H9 (cell line): ENCODE results near the gene CAMTA2. TPM values are rescaled to one million over a fixed set of nuclear protein-coding genes. Genes with fewer than 3 reads are reported as not detected.

Experiments
- DNase-seq: peaks from one replicate; pipeline ENCODE4 v3.0.0-alpha.2; 2017
- H2AFZ ChIP-seq: one replicate; pipeline ENCODE4 v1.6.1; 2013; ENCODE audit warnings: mild to moderate bottlenecking, low read length, control low read depth, moderate library complexity
- H2AK5ac ChIP-seq: 2 replicates; pipeline ENCODE4 v1.6.1; 2013; ENCODE audit warnings: low read length, control low read depth, mixed read lengths; ENCODE audit not compliant: insufficient read length
- H2BK120ac ChIP-seq: one replicate; pipeline ENCODE4 v1.6.1; 2013; ENCODE audit warnings: low read depth, mild to moderate bottlenecking, low read length, control low read depth, inconsistent platforms; ENCODE audit not compliant: poor library complexity, severe bottlenecking
- H2BK12ac ChIP-seq: 2 replicates; pipeline ENCODE4 v1.6.1; 2013; ENCODE audit warnings: low read length, control low read depth, mixed read lengths, low read depth; ENCODE audit not compliant: insufficient read length
- H2BK15ac ChIP-seq: 2 replicates; pipeline ENCODE4 v1.6.1; 2013; ENCODE audit warnings: low read depth, low read length, control low read depth
- H2BK20ac ChIP-seq: one replicate; pipeline ENCODE4 v1.6.1; 2013; ENCODE audit warnings: low read depth, mild to moderate bottlenecking, low read length, control low read depth, inconsistent platforms; ENCODE audit not compliant: poor library complexity, severe bottlenecking
- H2BK5ac ChIP-seq: 2 replicates; pipeline ENCODE4 v1.6.1; 2013; ENCODE audit warnings: low read length, control low read depth, mixed read lengths; ENCODE audit not compliant: insufficient read length
- H3K14ac ChIP-seq: 2 replicates; pipeline ENCODE4 v1.6.1; 2013; ENCODE audit warnings: low read length, control low read depth; ENCODE audit not compliant: insufficient read depth
- H3K18ac ChIP-seq: 2 replicates; pipeline ENCODE4 v1.6.1; 2013; ENCODE audit warnings: low read depth, mild to moderate bottlenecking, mixed read lengths, low read length, control low read depth; ENCODE audit not compliant: insufficient read length
- H3K23ac ChIP-seq: 2 replicates; pipeline ENCODE4 v1.6.1; 2013; ENCODE audit warnings: low read length, control low read depth, mixed read lengths, low read depth; ENCODE audit not compliant: insufficient read length
- H3K23me2 ChIP-seq: 2 replicates; pipeline ENCODE4 v1.6.1; 2013; ENCODE audit warnings: low read depth, mild to moderate bottlenecking, mixed read lengths, low read length, control low read depth; ENCODE audit not compliant: insufficient read length, poor library complexity, severe bottlenecking
- H3K27ac ChIP-seq: 2 replicates; pipeline ENCODE4 v1.5.1; 2013; ENCODE audit warnings: low read length, control low read depth, mixed read lengths, low read depth; ENCODE audit not compliant: insufficient read length
- H3K27me3 ChIP-seq: 2 replicates; pipeline ENCODE4 v1.6.1; 2013; ENCODE audit warnings: low read length, control low read depth, inconsistent platforms; ENCODE audit not compliant: insufficient read depth
- H3K4ac ChIP-seq: 2 replicates; pipeline ENCODE4 v1.6.1; 2013; ENCODE audit warnings: low read depth, mild to moderate bottlenecking, control low read depth, inconsistent platforms, low read length, moderate library complexity
- H3K4me1 ChIP-seq: 2 replicates; pipeline ENCODE4 v1.6.1; 2013; ENCODE audit warnings: low read length, control low read depth, inconsistent platforms; ENCODE audit not compliant: insufficient read depth
- H3K4me2 ChIP-seq: 2 replicates; pipeline ENCODE4 v1.6.1; 2013; ENCODE audit warnings: low read length, control low read depth, mixed read lengths; ENCODE audit not compliant: insufficient read length, insufficient read depth
- H3K56ac ChIP-seq: 2 replicates; pipeline ENCODE4 v1.6.1; 2013; ENCODE audit warnings: low read depth, mild to moderate bottlenecking, mixed read lengths, low read length, control low read depth; ENCODE audit not compliant: insufficient read length
- H3K79me1 ChIP-seq: 2 replicates; pipeline ENCODE4 v1.6.1; 2013; ENCODE audit warnings: low read depth, mild to moderate bottlenecking, moderate library complexity, low read length, control low read depth, inconsistent platforms; ENCODE audit not compliant: insufficient read depth, poor library complexity, severe bottlenecking
- H3K79me2 ChIP-seq: 2 replicates; pipeline ENCODE4 v1.6.1; 2013; ENCODE audit warnings: low read length, control low read depth, inconsistent platforms; ENCODE audit not compliant: insufficient read depth
- H3K9ac ChIP-seq: 2 replicates; pipeline ENCODE4 v1.6.1; 2013; ENCODE audit warnings: low read length, control low read depth, mixed read lengths; ENCODE audit not compliant: insufficient read length; ENCODE audit errors: extremely low read depth
- H3K9me3 ChIP-seq: one replicate; pipeline ENCODE4 v1.6.1; 2013; ENCODE audit warnings: low read depth, low read length, inconsistent platforms; ENCODE audit not compliant: control insufficient read depth
- H3T11ph ChIP-seq: one replicate; pipeline ENCODE4 v1.6.1; 2013; ENCODE audit warnings: mild to moderate bottlenecking, low read length, control low read depth, inconsistent platforms
- H4K20me1 ChIP-seq: one replicate; pipeline ENCODE4 v1.6.1; 2013; ENCODE audit not compliant: control insufficient read depth, insufficient read length, insufficient read depth
- H4K5ac ChIP-seq: 2 replicates; pipeline ENCODE4 v1.6.1; 2013; ENCODE audit warnings: low read depth, mild to moderate bottlenecking, mixed read lengths, low read length, control low read depth; ENCODE audit not compliant: insufficient read length
- H4K8ac ChIP-seq: replicated peaks from 2 replicates; pipeline ENCODE4 v1.6.1; 2013; ENCODE audit warnings: low read length, control low read depth, mixed read lengths, low read depth; ENCODE audit not compliant: insufficient read length
- H4K91ac ChIP-seq: 2 replicates; pipeline ENCODE4 v1.6.1; 2013; ENCODE audit warnings: low read depth, mild to moderate bottlenecking, moderate library complexity, mixed read lengths, low read length, control low read depth; ENCODE audit not compliant: insufficient read length
- H3K27ac Mint-ChIP-seq, 3 experiments: 2 replicates in 2 of 3; 3 replicates in 1 of 3; pipeline ENCODE4 v1.8.0; 2020 to 2021; ENCODE audit warnings: mixed read lengths in 3 of 3, mild to moderate bottlenecking in 1 of 3, moderate library complexity in 1 of 3
- H3K27me3 Mint-ChIP-seq: 2 replicates; pipeline ENCODE4 v1.8.0; 2021; ENCODE audit warnings: low read depth, mild to moderate bottlenecking, moderate library complexity, mixed read lengths
- H3K36me3 Mint-ChIP-seq, 3 experiments: 2 replicates in 2 of 3; 3 replicates in 1 of 3; pipeline ENCODE4 v1.8.0; 2020 to 2021; ENCODE audit warnings: low read depth in 3 of 3, mixed read lengths in 3 of 3; ENCODE audit not compliant: insufficient read depth in 1 of 3
- H3K4me1 Mint-ChIP-seq, 2 experiments: 2 replicates each; pipeline ENCODE4 v1.8.0; 2020; ENCODE audit warnings: mixed read lengths in 2 of 2
- H3K4me3 Mint-ChIP-seq, 2 experiments: 2 replicates in 1 of 2; 3 replicates in 1 of 2; pipeline ENCODE4 v1.8.0; 2020 to 2021; ENCODE audit warnings: mild to moderate bottlenecking in 2 of 2, mixed read lengths in 2 of 2, moderate library complexity in 1 of 2
- H3K9me3 Mint-ChIP-seq, 2 experiments: 2 replicates in 1 of 2; 3 replicates in 1 of 2; pipeline ENCODE4 v1.8.0; 2020; ENCODE audit warnings: mild to moderate bottlenecking in 2 of 2, mixed read lengths in 2 of 2, moderate library complexity in 1 of 2
- CTCF ChIP-seq: fragments of 200-600 bp; sonication (generic); conservative IDR thresholded peaks from 3 replicates; pipeline ENCODE4 v1.8.0; 2021; ENCODE audit warnings: antibody characterized with exemption, mild to moderate bottlenecking
- WGBS: extraction: QIAGEN DNeasy Blood & Tissue Kit; methylation state at CpG from one replicate; pipeline ENCODE4 v1.1.7; 2013; ENCODE audit warnings: missing lambda C conversion rate, low lambda C conversion rate, mixed read lengths; ENCODE audit not compliant: insufficient read length; ENCODE audit errors: extremely low coverage; 5-methylcytosine and 5-hydroxymethylcytosine counted together
- total RNA-seq: library from RNA; stranded (reverse); gene quantifications from 2 replicates; pipeline ENCODE4 v1.2.1, GENCODE V29; 2021

The CAMTA2 gene
- total RNA-seq, 1 experiment from 2014 or later = 15.6 TPM

- Histone ChIP-seq H3K56ac (no peak overlapping the region), H3K4ac (no peak overlapping the region), H2AFZ (no peak overlapping the region), H2AK5ac (no peak overlapping the region), H3K9me3 (no peaks in the 10 kb centered on the region), H3K23me2 (no peaks in the 10 kb centered on the region), H2BK20ac (no peak overlapping the region), H2BK12ac (no peak overlapping the region), H2BK5ac (no peak overlapping the region), H4K5ac (no peak overlapping the region), H3K4me2 (no peak overlapping the region), H4K91ac (no peak overlapping the region), H3K23ac (no peak overlapping the region), H3T11ph (no peak overlapping the region), H3K27me3 (no peaks in the 10 kb centered on the region), H3K4me1 (no peaks in the 10 kb centered on the region), H3K18ac (no peak overlapping the region), H2BK120ac (no peak overlapping the region), H4K20me1 (no peaks in the 10 kb centered on the region), H3K79me1 (no peaks in the 10 kb centered on the region), H3K79me2 (no peaks in the 10 kb centered on the region), H3K14ac (no peak overlapping the region), H3K27ac (no peak overlapping the region), H4K8ac (no peak overlapping the region), H2BK15ac (no peak overlapping the region), H3K9ac (no peak overlapping the region)
- no peaks in the 10 kb centered on the region for H3K9me3 Mint-ChIP-seq
- no peaks in the 10 kb centered on the region for H3K4me1 Mint-ChIP-seq
- H3K27me3 Mint-ChIP-seq = no peaks in the 10 kb centered on the region
- DNase-seq = no peak
- WGBS = no CpG with 5 or more reads among the region's 20 CpGs
- TF ChIP-seq CTCF = no peak
- peak overlapping the region in 1 of 3 experiments; percentile 49; a peak in 1 of 7 replicates for H3K27ac Mint-ChIP-seq
- peaks cover 35 to 69% (median 66%) of the 10 kb centered on the region in 3 experiments for H3K36me3 Mint-ChIP-seq
- no peak overlapping the region for H3K4me3 Mint-ChIP-seq
Observed at GRCh38 chr17:5020502-5021023, 33.1 kb upstream of the CAMTA2 start.
